ENCODE measurements around the gene PTGES. TPM values are rescaled to one million over a fixed set of nuclear protein-coding genes. Genes with fewer than 3 reads are reported as not detected.
A peak's percentile ranks its signal among the peaks of the same experiment; 100 is the strongest.

Gene PTGES
- total RNA-seq, 2 donors from 2014 or later: 7.9 to 15.9 TPM

DNA sequence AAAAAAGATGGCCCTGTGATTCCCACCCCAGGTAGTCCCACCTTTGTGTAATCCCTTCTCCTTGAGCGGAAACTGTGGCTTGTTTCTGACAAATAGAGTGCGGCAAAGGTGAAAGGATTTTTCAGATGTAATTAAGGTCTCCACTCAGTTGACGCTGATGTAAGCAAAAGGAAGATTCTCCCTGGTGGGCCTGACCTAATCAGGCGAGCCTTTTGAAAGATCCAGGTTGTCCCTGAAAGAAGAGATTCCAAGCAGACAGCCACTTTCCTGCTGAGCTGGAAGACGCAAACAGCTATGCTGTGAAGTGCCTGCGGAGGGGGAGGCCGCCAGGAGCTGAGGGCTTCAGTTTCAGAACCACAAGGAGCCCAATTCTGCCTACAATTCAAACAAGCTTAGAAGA, 24.1 kb downstream of the PTGES start:
- DNase-seq (ENCODE audit: low spot score): no peak
- intact Hi-C loops (cut with DNase I): no loop called here

DNA sequence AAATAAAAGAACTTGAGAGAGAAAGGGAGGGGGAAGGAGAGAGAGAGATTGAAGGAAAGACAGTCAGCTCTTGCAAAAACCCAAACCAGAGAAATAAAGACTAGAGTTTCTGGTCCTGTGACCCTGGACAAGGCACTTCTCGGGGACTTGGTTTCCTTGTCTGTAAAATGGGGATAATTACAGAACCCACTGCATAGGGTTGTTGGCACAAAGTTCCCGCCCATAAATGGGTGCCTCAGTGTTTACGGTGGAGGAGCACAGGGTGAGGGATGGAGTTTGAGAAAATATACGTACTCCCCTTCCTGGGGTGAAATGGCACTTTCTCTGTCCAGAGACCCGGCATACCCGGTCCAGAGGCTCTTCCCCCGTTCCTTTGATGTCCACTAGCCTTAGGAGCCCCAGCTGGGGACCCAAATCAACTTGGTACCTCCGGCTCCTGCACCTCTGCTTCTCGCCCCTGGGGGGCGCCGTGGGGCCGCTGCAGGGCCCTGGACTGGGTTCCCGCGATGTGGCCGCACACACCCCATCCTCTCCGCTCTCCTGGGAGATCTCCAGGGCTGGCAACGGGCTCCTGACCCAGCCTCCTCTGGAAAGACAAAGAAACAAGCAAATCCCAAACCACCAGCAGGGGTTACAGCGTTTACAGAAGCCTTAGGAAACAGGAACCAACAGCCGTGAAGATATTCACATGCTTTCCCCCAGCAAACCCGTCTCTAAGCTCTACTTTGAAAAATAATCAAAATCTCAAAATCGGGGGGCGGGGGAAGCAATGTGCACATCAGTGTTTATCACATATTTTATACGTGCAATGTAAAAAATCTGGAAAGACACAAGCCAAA, 26.3 kb downstream of the PTGES start:
- intact Hi-C loops (cut with DNase I): no loop called here
- peak; percentile 93 for DNase-seq (ENCODE audit: low spot score)

DNA sequence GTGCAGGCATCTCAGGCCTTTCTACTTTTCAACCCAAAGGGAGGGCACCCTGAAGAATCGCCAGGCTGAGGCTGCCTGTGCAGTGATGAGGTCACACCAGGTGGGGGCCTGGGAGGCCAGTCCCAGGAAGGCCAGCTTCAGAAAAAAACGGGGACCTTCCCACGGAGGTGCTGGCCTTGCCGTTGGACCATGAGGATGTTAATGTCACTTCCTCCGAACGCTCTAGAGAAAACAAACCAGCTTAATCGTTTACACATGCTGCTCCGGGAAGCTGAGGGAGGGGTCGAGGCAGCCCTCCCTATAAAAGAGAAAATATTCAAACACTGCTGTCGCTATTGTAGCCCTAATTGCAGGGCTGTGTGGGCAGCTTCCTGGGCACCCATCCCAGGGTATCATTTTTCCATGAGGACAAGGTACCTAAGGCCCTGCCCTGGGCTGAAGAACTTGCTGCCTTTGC, 27.0 kb downstream of the PTGES start:
- DNase-seq (ENCODE audit: low spot score): no peak
- intact Hi-C loops (cut with DNase I): no loop called here

DNA sequence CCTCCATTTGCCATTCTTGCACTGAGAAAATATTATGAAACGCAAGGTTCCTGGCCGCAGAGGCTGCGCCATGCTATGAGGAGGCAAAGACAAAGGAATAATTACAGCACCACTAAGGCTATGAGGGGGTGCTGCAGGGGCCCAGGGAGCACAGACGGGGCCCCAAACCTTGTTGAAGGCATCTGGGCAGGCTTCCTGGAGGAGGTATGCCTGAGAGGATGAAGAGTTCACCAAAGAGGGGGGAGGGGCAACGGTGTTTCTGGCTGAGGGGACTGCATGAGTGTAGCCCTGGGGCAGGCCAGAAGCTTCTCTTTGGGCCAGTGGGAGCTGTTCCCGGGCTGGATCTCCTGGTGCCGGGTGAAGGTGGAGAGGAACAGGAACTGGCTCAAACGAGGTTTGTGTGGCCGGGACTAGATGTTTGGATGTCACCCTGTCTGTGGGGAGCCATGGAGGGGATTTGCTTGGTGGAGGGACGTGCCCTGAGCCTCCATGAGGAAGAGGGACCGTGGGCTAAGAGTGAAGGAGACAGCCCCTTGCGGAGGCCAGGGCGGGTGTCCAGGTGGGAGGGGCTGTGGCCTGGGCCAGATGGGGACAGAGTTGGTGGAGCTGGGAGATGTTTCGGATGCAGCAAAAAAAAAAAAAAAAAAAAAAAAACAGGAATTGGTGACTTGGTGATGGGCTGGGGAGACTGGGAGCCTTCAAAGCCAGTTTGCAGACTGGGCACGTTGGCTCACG, 28.2 kb downstream of the PTGES start:
- no peak for DNase-seq (ENCODE audit: low spot score)
- intact Hi-C loops (cut with DNase I): no loop called here

DNA sequence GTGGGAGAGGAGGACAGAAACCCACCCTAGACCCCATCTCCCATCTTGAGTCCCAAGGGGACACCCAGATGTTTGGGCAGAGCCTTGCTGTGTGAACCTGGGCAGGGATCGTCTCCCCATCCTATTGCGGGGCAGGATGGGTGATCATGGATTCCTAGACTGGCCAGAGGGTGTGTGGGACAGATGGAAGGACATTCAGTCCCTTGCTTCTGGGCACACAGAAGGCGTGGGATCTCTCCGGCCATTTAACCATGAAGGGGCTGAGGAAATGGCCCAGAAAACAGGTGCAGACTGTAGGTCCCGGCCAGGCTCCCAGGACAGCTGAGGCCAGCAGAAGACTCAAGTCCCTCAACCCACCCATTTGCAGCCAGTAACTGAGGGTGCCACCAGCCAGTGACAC, 29.9 kb downstream of the PTGES start:
- intact Hi-C loops (cut with DNase I): no loop called here
- DNase-seq (ENCODE audit: low spot score): no peak

DNA sequence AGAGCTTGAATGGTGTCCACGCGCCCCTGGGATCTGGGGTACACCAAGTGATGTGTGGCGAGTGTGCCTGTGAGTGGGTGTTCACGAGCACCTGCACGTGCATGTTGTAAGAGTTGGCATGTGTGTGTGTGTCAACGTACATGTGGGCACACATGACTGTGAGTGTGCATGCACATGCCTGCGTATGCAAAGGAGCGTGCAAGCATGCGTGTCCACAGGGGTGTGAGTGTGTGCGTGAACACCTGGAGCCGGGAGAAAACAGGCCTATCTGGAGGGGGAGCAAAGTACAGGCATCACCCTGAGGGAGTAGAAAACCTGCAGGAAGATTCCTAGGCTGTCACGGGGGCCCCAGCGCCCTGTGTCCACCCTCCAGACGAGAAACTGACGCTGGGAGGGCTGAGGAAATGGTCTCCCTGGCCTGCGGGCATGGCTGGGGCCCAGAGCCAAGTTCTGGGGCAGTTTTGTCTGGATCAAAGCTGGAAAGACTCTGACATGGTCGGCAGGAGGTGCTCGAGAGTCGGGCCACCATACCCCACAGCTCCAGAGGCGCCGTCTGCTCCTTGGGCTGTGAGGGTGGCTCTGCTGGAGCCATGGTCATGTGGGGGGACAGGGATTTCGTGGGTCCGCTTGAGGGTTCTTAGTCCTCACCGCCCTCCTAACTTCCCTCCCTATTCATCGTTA, 31.8 kb downstream of the PTGES start:
- intact Hi-C loops (cut with DNase I): no loop called here
- no peak for DNase-seq (ENCODE audit: low spot score)

DNA sequence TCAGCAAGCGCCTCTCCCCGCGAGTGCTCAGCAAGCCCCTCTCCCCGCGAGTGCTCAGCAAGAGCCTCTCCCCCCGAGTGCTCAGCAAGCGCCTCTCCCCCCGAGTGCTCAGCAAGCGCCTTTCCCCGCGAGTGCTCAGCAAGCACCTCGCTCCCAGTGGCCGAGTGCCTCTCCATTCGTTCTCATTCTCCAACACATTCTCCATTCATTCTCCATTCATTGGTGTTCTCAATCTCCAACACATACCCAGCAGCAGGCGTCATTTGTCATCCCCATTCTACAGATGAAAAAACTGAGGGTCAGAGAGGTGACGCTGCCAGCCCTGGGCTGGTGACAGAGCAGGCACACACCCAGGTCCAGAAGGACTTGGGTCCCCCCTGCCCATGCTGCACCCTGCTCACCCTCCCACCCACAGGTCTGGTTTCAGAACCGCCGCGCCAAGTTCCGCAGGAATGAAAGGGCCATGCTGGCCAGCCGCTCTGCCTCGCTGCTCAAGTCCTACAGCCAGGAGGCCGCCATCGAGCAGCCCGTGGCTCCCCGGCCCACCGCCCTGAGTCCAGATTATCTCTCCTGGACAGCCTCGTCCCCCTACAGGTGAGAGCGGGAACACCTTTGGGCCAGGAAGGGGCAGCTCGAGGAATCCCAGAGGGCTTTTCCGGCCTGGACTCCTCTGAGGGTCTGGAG, 32.5 kb downstream of the PTGES start:
- intact Hi-C loops (cut with DNase I): no loop called here
- no peak for DNase-seq (ENCODE audit: low spot score)

DNA sequence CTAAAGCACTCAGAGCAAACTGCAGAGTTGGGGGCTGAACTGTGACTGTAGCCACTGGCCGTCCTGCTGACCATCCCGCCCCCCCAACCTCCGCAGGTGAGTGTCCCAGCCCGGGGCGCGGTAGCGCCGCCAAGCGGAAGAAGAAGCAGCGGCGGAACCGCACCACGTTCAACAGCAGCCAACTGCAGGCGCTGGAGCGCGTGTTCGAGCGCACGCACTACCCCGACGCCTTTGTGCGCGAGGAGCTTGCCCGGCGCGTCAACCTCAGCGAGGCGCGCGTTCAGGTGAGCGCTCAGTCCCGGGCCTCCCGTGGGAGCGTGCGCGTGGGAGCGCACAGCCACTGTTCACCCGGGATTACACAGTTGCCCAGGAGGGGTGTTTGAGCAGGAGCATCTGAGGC, 33.7 kb downstream of the PTGES start:
- intact Hi-C loops (cut with DNase I): loop anchor here in 1 of 2 donors (10.0 kb wide), 1 partner anchor 54 kb away; the partner anchor contains the start of gene PRRX2
- no peak for DNase-seq (ENCODE audit: low spot score)

DNA sequence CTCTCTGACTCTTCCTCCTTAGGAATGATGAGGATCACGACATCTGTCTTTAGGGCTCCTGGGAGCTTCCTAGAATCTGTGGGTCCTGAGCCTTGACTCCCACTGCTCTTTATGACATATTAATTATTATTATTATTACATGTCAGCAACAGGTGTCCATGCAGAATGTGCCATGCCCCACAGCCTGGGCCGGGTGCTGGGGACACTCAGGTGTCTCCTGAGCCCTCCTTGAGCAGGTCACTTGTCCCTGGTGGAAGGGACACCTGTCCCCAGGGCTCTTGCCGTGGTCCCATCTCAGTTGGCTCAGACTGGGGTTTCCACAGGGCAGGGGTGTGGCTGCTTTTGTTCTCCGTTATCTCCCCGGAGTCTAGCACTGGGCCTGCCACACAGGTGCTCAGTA, 34.2 kb downstream of the PTGES start:
- no peak for DNase-seq (ENCODE audit: low spot score)
- intact Hi-C loops (cut with DNase I): loop anchor here in 1 of 2 donors (10.0 kb wide), 1 partner anchor 54 kb away; the partner anchor contains the start of gene PRRX2

DNA sequence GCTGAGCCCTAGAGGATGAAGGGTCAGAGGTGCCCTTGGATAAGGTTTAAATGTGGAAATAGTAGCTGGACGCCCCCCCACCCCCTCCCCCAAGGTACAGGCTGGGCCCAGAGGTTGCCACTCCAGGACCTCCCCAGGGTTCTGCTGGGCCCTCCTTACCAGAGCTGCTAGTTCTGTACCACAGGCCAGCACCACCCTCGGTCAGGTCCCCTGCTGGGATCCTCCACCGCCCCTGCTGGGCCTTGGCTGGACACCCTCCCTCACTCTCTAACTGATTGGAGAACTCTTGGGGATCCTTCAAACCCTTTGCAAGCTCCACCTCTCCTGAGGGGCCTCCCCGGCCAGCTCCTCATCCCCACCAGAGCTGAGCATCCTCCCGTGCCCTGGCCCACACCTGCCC, 34.9 kb downstream of the PTGES start:
- intact Hi-C loops (cut with DNase I): loop anchor here in 1 of 2 donors (10.0 kb wide), 1 partner anchor 53 kb away; the partner anchor contains the start of gene PRRX2
- no peak for DNase-seq (ENCODE audit: low spot score)

DNA sequence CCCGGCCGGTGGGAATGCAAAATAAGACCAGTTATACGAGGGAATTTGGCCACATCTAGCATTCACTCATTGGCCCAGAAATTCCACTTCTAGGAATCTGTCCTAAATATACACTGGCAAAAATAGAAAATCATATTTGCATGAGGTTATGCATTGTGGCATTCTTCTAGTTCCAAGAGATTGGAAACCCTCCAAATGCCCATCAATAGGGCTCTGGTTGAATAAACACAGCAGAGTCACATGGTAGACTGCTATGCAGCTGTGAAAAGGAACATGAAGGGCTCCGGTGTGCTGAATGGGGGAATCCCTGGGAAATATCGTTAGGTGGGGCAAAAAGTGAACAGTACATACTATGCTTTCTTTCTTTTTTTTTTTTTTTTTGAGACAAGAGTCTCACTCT, 36.8 kb downstream of the PTGES start:
- no peak for DNase-seq (ENCODE audit: low spot score)
- intact Hi-C loops (cut with DNase I): loop anchor here in 1 of 2 donors (10.0 kb wide), 1 partner anchor 51 kb away; the partner anchor contains the start of gene PRRX2

DNA sequence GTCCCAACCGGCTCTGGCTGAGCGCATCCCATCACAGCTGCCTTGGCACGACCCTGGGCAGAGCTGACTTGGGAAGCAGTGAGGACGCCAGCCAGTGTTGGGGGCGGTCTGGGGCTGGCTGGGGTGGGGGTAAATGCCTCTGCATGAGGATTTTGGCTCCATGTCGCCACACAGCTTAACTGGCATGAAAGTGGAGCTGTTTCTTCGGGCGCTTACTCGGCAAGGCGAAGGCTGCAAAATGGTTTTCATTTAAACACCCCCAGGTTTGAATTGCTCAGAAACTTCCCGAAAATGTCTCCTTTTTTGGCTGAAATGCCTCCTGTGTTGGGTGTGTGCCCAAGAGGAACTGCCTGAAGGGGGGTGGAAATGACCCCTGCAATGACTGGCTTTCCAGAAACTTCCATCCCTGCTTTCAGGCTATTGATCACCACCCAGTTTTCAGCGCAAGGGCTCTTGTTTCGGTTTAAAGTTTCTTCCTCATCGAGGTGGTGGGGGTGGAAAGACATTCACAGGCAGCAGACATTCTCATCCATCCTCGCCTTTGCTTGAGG, 38.3 kb downstream of the PTGES start:
- no peak for DNase-seq (ENCODE audit: low spot score)
- intact Hi-C loops (cut with DNase I): loop anchor here in 1 of 2 donors (10.0 kb wide), 1 partner anchor 50 kb away; the partner anchor contains the start of gene PRRX2

DNA sequence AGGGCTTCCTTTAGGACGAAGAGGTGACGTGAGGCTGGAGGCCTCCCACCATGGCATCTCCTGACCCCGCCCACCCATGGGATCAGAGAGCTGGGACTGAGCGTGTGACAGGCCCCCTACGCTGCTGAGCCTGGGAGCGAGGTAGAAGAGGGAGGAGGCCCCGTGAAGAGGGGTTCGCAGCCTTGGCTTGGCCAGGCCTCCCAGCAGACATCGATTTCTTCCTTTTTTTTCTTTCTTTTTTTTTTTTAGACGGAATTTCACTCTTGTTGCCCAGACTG, 39.5 kb downstream of the PTGES start:
- DNase-seq (ENCODE audit: low spot score): no peak
- intact Hi-C loops (cut with DNase I): loop anchor here in 1 of 2 donors (1.0 to 10.0 kb wide), 2 partner anchors 22 to 49 kb away; partner anchors contain the start of gene PRRX2

DNA sequence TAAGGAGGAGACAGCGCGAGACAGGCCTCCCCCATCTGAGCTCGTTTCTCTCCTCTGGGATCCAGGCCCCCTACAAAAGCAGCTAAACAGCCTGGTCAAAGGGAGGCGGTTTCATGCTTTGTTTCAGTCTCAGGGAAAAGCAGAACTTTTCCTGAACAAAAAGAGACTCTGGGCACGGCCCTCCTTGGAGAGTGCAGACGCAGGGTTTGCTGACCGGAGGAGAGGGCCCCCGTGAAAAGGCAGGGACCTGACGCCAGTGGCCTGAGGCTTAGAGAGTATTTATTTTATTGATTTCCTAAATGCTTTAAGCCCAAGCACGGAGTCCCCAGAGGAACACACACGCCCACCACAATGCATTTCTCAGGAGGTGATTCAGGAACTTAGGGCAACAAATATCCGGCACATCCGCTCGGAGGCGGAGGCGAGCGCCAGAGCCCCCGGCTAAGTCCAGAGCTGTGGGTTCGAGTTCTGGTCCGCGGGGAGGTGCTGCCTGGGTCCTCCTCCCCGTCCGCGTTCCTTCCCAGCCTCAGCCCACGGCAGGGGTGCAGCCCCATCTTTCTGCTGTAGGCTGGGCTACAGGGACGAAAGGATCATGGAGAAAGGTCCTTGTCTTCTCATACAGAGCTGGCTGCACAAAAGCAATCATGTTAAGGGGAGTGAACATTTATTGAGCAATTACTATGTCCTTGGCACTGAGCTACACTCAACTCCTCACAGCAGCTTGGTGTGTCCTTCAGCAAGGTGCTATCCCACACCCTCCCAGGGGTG, 40.0 kb downstream of the PTGES start:
- DNase-seq (ENCODE audit: low spot score): no peak
- intact Hi-C loops (cut with DNase I): loop anchor here in 1 of 2 donors (1.0 to 10.0 kb wide), 2 partner anchors 22 to 48 kb away; partner anchors contain the start of gene PRRX2

DNA sequence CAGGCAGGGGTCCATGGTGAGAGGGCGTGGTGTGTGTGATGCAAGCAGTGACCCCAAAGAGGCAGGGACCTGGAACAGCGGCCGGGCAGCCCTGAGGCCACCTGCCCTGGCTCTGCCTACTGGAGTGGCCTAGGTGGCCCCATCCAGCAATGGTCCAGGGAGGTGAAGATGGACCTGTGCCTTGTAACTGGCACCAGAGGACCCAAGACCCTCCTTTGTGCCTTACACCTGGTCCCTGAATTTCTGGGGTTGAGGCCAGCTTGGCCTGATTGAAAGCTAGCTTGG, 42.7 kb downstream of the PTGES start:
- no peak for DNase-seq (ENCODE audit: low spot score)
- intact Hi-C loops (cut with DNase I): loop anchor here in 1 of 2 donors (10.0 kb wide), 1 partner anchor 45 kb away; the partner anchor contains the start of gene PRRX2

DNA sequence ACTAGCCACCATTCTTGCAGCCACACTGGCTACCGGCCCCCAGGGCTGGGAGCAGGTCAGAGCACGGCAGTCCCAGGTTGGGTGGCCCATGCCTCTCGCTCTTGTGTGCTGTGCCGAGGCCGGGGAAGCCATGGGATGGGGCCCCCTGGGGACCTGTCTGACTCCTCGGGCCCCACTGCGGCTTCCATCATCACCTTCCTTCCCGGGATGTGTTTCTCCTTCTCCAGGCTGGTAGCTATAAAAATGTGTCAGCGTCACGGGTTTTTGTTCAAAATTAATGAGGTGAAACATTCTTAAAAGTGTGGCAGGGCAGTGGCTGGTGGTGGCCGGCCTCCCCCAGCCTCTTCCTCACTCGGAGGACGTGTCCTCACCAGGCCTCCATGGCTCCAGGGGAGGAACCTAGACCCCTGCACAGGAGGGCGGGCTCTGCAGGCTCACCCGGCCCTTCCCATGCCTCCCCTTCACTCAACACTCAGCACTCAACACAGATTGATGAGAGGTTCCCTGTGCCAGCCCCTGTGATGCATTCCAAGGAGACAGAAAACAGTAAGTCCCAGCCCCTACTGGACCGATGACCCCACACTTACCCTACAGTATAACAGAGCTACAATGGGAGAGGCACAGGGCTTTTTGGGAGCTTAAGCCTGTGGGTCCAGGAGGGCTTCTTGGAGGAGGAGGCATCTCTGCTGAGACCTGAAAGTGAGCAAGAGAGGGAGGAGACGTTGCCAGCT, 43.2 kb downstream of the PTGES start:
- intact Hi-C loops (cut with DNase I): loop anchor here in 1 of 2 donors (10.0 kb wide), 1 partner anchor 45 kb away; the partner anchor contains the start of gene PRRX2
- no peak for DNase-seq (ENCODE audit: low spot score)

DNA sequence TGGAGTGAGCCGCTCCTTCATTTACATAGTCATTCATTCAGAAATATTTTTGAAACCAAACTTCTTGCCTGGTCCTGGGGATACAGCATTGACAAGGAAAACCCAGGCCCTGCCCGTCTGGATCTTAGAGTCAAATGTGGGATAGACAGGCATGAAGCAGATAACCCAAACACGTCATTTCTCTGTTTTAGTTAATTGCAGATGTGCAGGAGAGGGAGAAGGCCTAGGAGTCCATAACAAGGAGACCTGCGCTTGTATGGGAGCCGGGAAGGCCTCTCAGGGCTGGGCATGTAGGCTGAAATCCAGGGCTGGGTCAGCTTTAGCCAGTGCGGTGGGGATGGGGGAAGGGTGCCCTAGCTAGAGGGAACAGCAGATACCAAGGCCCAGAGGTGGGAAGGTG, 44.0 kb downstream of the PTGES start:
- intact Hi-C loops (cut with DNase I): no loop called here
- no peak for DNase-seq (ENCODE audit: low spot score)

DNA sequence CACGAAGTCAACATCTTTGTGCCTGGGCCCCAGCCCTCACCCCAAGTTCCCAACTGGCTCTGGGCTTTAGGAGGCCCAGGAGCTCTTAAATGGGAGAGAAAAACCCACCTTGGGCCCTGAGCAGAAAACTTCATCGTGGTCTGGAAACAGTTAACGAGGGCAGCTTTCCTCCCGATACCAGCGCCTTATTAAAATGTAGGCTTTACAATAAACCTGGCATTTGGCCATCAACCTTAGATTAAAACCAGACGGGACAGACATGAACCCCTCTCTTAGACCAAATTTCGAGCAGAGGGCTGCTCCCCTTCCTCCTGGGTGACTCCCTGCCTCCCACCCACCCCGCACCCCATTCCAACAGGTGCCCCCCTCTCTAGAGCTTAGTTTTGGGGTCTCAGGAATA, 48.0 kb downstream of the PTGES start:
- no peak for DNase-seq (ENCODE audit: low spot score)
- intact Hi-C loops (cut with DNase I): no loop called here

All from posterior vena cava (tissue), 2 donors.